GM12878 (cell line): ENCODE measurements around the gene SIX3. TPM values are rescaled to one million over a fixed set of nuclear protein-coding genes. Genes with fewer than 3 reads are reported as not detected.

Source experiments
- ATAC-seq: fragments of 200-7000 bp; cut with Tn5 transposase; 3 replicates; pipeline ENCODE4 v1.9.1; 2020; ENCODE audit warnings: mild to moderate bottlenecking, moderate library complexity
- BruUV-seq: library from RNA; stranded (reverse); fragments of 400-500 nt; replicated peaks from 2 replicates; lab custom pipeline; 2021; lab: Mats Ljungman, UMichigan
- CTCF ChIA-PET: fragments of 300-600 bp; sonication (Branson Sonifier 250); formaldehyde crosslinking; extraction: SDS; loops from one replicate; lab custom pipeline; 2021; ENCODE audit warnings: inconsistent platforms; lab: Yijun Ruan, JAX
- POLR2A ChIA-PET: fragments of 350-600 bp; formaldehyde crosslinking; extraction: SDS; loops from one replicate; lab custom pipeline; 2021; ENCODE audit warnings: inconsistent platforms; lab: Charles Lee
- RAD21 ChIA-PET: fragments of 300-600 bp; sonication (Branson Sonifier 250); formaldehyde crosslinking; loops from one replicate; lab custom pipeline; 2023; ENCODE audit warnings: antibody characterized with exemption; ENCODE audit not compliant: unreplicated experiment; lab: Charles Lee
- SMC1A ChIA-PET: fragments of 300-600 bp; sonication (Branson Sonifier 250); formaldehyde crosslinking; loops from one replicate; lab custom pipeline; 2023; ENCODE audit not compliant: unreplicated experiment, uncharacterized antibody; lab: Charles Lee
- DNase-seq: peaks from one replicate; pipeline ENCODE4 v3.0.0-alpha.2; 2011; ENCODE audit warnings: low read depth, low spot score
- FAIRE-seq: peaks from 3 replicates; lab custom pipeline; 2011; peaks lifted over from hg19 to GRCh38; lab: Jason Lieb, UNC
- H2AFZ ChIP-seq: 2 replicates; pipeline ENCODE4 v1.6.0; 2011; ENCODE audit warnings: low read depth, low read length, control low read depth; ENCODE audit not compliant: control insufficient read depth
- H3K27ac ChIP-seq: 2 replicates; pipeline ENCODE4 v1.5.1; 2011; ENCODE audit warnings: control low read depth; ENCODE audit not compliant: control insufficient read depth, insufficient read depth
- H3K27me3 ChIP-seq, 2 experiments: replicated peaks in 1 of 2; 2 replicates each; pipeline versions ENCODE4 v1.6.0 to v1.6.1; 2011; ENCODE audit warnings: low read length in 1 of 2; ENCODE audit not compliant: control insufficient read depth in 2 of 2, insufficient read depth in 2 of 2
- H3K36me3 ChIP-seq, 2 experiments: 2 replicates each; pipeline ENCODE4 v1.5.1; 2011; ENCODE audit warnings: low read length in 1 of 2; ENCODE audit not compliant: control insufficient read depth in 2 of 2, insufficient read depth in 2 of 2
- H3K4me1 ChIP-seq: 2 replicates; pipeline ENCODE4 v1.6.1; 2011; ENCODE audit warnings: mild to moderate bottlenecking, low read length, moderate library complexity, mixed read lengths; ENCODE audit not compliant: control insufficient read depth, insufficient read depth
- H3K4me2 ChIP-seq: 2 replicates; pipeline ENCODE4 v1.6.0; 2011; ENCODE audit warnings: control low read depth; ENCODE audit not compliant: control insufficient read depth, insufficient read depth
- H3K4me3 ChIP-seq: fragments of 200-600 bp; sonication (generic); 2 replicates; pipeline ENCODE4 v1.5.1; 2016
- H3K79me2 ChIP-seq: 2 replicates; pipeline ENCODE4 v1.6.0; 2011; ENCODE audit warnings: low read length; ENCODE audit not compliant: control insufficient read depth, insufficient read depth
- H3K9ac ChIP-seq: 2 replicates; pipeline ENCODE4 v1.8.0; 2011; ENCODE audit warnings: low read length, control low read depth, mixed read lengths; ENCODE audit not compliant: control insufficient read depth, insufficient read depth
- H3K9me3 ChIP-seq: replicated peaks from 3 replicates; pipeline ENCODE4 v1.5.1; 2011; ENCODE audit warnings: mild to moderate bottlenecking, low read length; ENCODE audit not compliant: control insufficient read depth, insufficient read depth
- H4K20me1 ChIP-seq: 2 replicates; pipeline ENCODE4 v1.6.0; 2011; ENCODE audit not compliant: control insufficient read depth, insufficient read depth
- CEBPB ChIP-seq, 2 experiments: fragments of 150-350 bp in 1 of 2; IDR thresholded peaks; 2 replicates each; pipeline ENCODE4 v1.6.1; 2012 to 2014; ENCODE audit warnings: low read depth in 2 of 2, low read length in 2 of 2, borderline replicate concordance in 1 of 2, inconsistent platforms in 1 of 2
- EGR1 ChIP-seq, 2 experiments: IDR thresholded peaks; 1 replicate in 1 of 2; 2 replicates in 1 of 2; pipeline ENCODE4 v1.6.1; 2011 to 2012; ENCODE audit warnings: low read depth in 2 of 2, low read length in 2 of 2, borderline replicate concordance in 1 of 2, mild to moderate bottlenecking in 1 of 2, moderate library complexity in 1 of 2
- MTA2 ChIP-seq: fragments of 450-650 bp; IDR thresholded peaks from 2 replicates; pipeline ENCODE4 v1.6.1; 2016; ENCODE audit warnings: low read depth, mild to moderate bottlenecking, moderate library complexity
- MTA3 ChIP-seq: IDR thresholded peaks from 2 replicates; pipeline ENCODE4 v1.6.1; 2012; ENCODE audit warnings: low read length, inconsistent platforms, borderline replicate concordance
- MYC ChIP-seq: IDR thresholded peaks from 2 replicates; pipeline ENCODE4 v1.6.1; 2011; ENCODE audit warnings: mild to moderate bottlenecking, low read length, moderate library complexity, inconsistent platforms; ENCODE audit not compliant: insufficient read depth, insufficient replicate concordance, insufficient read length, severe bottlenecking
- WGBS: methylation state at CpG from one replicate; pipeline ENCODE4 v1.1.6; 2016; ENCODE audit warnings: low lambda C conversion rate; ENCODE audit not compliant: insufficient replicate concordance, insufficient coverage; ENCODE audit errors: missing lambda C conversion rate; 5-methylcytosine and 5-hydroxymethylcytosine counted together
- in situ Hi-C: fragments of 300-500 bp; cut with MboI; formaldehyde crosslinking; loops from 9 replicates; pipeline ENCODE4 v1.14.3; 2018; ENCODE audit warnings: mixed read lengths
- intact Hi-C: fragments of 100-400 bp; cut with micrococcal nuclease; formaldehyde crosslinking; loops from one replicate; pipeline ENCODE4 v1.14.2; 2022; ENCODE audit not compliant: unreplicated experiment
- polyA plus RNA-seq, 11 experiments: library from polyadenylated mRNA; depleted of rRNA in 4 of 11; unstranded in 6 of 11; stranded (reverse) in 5 of 11; fragments of >200 nt; fragmentation: Nextera tagmentation in 4 of 11; fragmentation: Illumina TruSeq in 1 of 11; extraction: Ambion mirVana in 4 of 11; extraction: Trizol in 1 of 11; gene quantifications; 1 replicate in 1 of 11; 2 replicates in 10 of 11; pipeline versions ENCODE4 v1.2.1 to v1.2.3, GENCODE V29; 2011 to 2016; ENCODE audit warnings: inconsistent platforms in 2 of 11, missing spikeins in 2 of 11, low read depth in 1 of 11
- total RNA-seq, 4 experiments: library from RNA; depleted of rRNA in 3 of 4; stranded (reverse); fragments of >200 nt in 3 of 4; fragmentation: Illumina TruSeq in 1 of 4; extraction: Trizol in 1 of 4; gene quantifications; 2 replicates each; pipeline versions ENCODE4 v1.2.1 to v1.2.3, GENCODE V29; 2013 to 2021
- TF ChIP-seq, protein P1 (sequence below): fragments of 450-650 bp; formaldehyde crosslinking; IDR thresholded peaks from 2 replicates; pipeline ENCODE4 v1.4.0; 2020; ENCODE audit warnings: mild to moderate bottlenecking, moderate library complexity
- TF ChIP-seq, protein P2 (sequence below): fragments of 450-650 bp; IDR thresholded peaks from 2 replicates; pipeline ENCODE4 v1.6.1; 2017; ENCODE audit warnings: borderline replicate concordance
- TF ChIP-seq, protein P3 (sequence below): fragments of 150-350 bp; IDR thresholded peaks from 2 replicates; pipeline ENCODE4 v1.6.1; 2014; ENCODE audit warnings: mild to moderate bottlenecking, low read depth, low read length
- TF ChIP-seq, protein P4 (sequence below): fragments of 450-650 bp; IDR thresholded peaks from 2 replicates; pipeline ENCODE4 v1.6.1; 2017; ENCODE audit warnings: mild to moderate bottlenecking, low read depth, inconsistent platforms; ENCODE audit not compliant: poor library complexity, severe bottlenecking

Gene SIX3
- total and polyA plus RNA-seq, 10 of the 15 experiments (the other 5 are each of a cell fraction or from before 2014, with no cell fraction given): 0.05 to 0.42 (median 0.13) TPM; not detected in 4

DNA sequence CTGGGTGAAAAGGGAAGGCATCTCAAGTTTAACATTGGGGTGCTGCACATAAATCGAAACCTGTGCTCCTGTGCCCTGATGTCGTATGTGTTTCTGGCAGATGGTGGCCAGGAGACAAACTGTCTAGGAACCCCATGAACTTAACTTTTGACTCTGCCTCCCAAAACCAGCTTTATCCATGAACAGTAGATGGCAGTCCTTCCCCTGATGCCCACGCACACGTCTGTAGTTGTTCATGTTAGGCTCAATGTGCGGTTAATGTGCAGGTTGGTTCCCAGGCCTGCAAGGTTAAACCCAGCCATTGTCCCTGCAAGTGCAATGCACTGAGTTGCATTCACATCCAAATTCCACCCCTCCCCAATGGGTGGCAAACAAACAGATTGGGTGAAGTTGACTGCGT is 44.1 kb upstream of the SIX3 start:
- no peak for DNase-seq
- no peak for ATAC-seq
- H3K27ac ChIP-seq: no peak overlapping the region
- no TSS peak for BruUV-seq
- H3K79me2 ChIP-seq: no peaks in the 10 kb centered on the region
- ChIA-PET SMC1A (interaction anchor here (1.2 kb wide), 1 partner anchor 19 kb away, joined by 3 read pairs; no protein-coding TSS in a partner anchor), CTCF (no interaction called here), RAD21 (no interaction called here), POLR2A (no interaction called here)
- intact Hi-C loops (no loop called here), in situ Hi-C loops (no loop called here)
- no peaks in the 10 kb centered on the region for H3K27me3 ChIP-seq
- FAIRE-seq: no peak
- H3K4me2 ChIP-seq: no peak overlapping the region
- H3K4me3 ChIP-seq: no peak overlapping the region
- no peaks in the 10 kb centered on the region for H4K20me1 ChIP-seq
- 70% methylated on average over 6 of the region's 6 CpGs for WGBS
- H2AFZ ChIP-seq: no peak overlapping the region
- no peaks in the 10 kb centered on the region for H3K36me3 ChIP-seq
- H3K4me1 ChIP-seq: peaks cover 3% of the 10 kb centered on the region; the same call in 1 of the 2 replicates
- no peak overlapping the region for H3K9ac ChIP-seq
- peaks cover 9% of the 10 kb centered on the region; the same call in 2 of the 3 replicates for H3K9me3 ChIP-seq
- no peak for TF ChIP-seq CEBPB (IDR thresholded peaks at IDR 0.05; ENCODE audit: borderline replicate concordance in 1 of 2, low read depth in 2 of 2, low read length in 2 of 2)
- no peak for TF ChIP-seq EGR1 (IDR thresholded peaks at IDR 0.05; ENCODE audit: borderline replicate concordance in 1 of 2, low read depth in 2 of 2, low read length in 2 of 2)
- TF ChIP-seq, protein P1, sequence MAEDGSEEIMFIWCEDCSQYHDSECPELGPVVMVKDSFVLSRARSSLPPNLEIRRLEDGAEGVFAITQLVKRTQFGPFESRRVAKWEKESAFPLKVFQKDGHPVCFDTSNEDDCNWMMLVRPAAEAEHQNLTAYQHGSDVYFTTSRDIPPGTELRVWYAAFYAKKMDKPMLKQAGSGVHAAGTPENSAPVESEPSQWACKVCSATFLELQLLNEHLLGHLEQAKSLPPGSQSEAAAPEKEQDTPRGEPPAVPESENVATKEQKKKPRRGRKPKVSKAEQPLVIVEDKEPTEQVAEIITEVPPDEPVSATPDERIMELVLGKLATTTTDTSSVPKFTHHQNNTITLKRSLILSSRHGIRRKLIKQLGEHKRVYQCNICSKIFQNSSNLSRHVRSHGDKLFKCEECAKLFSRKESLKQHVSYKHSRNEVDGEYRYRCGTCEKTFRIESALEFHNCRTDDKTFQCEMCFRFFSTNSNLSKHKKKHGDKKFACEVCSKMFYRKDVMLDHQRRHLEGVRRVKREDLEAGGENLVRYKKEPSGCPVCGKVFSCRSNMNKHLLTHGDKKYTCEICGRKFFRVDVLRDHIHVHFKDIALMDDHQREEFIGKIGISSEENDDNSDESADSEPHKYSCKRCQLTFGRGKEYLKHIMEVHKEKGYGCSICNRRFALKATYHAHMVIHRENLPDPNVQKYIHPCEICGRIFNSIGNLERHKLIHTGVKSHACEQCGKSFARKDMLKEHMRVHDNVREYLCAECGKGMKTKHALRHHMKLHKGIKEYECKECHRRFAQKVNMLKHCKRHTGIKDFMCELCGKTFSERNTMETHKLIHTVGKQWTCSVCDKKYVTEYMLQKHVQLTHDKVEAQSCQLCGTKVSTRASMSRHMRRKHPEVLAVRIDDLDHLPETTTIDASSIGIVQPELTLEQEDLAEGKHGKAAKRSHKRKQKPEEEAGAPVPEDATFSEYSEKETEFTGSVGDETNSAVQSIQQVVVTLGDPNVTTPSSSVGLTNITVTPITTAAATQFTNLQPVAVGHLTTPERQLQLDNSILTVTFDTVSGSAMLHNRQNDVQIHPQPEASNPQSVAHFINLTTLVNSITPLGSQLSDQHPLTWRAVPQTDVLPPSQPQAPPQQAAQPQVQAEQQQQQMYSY (CRISPR knock-in tag): no peak
- no peak for TF ChIP-seq MTA2
- TF ChIP-seq, protein P2, sequence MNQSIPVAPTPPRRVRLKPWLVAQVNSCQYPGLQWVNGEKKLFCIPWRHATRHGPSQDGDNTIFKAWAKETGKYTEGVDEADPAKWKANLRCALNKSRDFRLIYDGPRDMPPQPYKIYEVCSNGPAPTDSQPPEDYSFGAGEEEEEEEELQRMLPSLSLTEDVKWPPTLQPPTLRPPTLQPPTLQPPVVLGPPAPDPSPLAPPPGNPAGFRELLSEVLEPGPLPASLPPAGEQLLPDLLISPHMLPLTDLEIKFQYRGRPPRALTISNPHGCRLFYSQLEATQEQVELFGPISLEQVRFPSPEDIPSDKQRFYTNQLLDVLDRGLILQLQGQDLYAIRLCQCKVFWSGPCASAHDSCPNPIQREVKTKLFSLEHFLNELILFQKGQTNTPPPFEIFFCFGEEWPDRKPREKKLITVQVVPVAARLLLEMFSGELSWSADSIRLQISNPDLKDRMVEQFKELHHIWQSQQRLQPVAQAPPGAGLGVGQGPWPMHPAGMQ: no peak
- TF ChIP-seq, protein P3, sequence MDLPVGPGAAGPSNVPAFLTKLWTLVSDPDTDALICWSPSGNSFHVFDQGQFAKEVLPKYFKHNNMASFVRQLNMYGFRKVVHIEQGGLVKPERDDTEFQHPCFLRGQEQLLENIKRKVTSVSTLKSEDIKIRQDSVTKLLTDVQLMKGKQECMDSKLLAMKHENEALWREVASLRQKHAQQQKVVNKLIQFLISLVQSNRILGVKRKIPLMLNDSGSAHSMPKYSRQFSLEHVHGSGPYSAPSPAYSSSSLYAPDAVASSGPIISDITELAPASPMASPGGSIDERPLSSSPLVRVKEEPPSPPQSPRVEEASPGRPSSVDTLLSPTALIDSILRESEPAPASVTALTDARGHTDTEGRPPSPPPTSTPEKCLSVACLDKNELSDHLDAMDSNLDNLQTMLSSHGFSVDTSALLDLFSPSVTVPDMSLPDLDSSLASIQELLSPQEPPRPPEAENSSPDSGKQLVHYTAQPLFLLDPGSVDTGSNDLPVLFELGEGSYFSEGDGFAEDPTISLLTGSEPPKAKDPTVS: no peak
- no peak for TF ChIP-seq MTA3
- TF ChIP-seq, protein P4, sequence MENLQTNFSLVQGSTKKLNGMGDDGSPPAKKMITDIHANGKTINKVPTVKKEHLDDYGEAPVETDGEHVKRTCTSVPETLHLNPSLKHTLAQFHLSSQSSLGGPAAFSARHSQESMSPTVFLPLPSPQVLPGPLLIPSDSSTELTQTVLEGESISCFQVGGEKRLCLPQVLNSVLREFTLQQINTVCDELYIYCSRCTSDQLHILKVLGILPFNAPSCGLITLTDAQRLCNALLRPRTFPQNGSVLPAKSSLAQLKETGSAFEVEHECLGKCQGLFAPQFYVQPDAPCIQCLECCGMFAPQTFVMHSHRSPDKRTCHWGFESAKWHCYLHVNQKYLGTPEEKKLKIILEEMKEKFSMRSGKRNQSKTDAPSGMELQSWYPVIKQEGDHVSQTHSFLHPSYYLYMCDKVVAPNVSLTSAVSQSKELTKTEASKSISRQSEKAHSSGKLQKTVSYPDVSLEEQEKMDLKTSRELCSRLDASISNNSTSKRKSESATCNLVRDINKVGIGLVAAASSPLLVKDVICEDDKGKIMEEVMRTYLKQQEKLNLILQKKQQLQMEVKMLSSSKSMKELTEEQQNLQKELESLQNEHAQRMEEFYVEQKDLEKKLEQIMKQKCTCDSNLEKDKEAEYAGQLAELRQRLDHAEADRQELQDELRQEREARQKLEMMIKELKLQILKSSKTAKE: no peak
- TF ChIP-seq MYC: no peak
